Stimulated activated CD4-positive, alpha-beta T cell treated with anti-CD3 and anti-CD28 coated beads, Interleukin-1b, Interleukin-23, amount 100 ng/mL, for 24 hours (primary cell): ENCODE data around the gene RTN4RL2.
A peak's percentile ranks its signal among the peaks of the same experiment; 100 is the strongest.
"Not testable (repeated sequence)": the region's sequence is repeated elsewhere in the genome, so short reads cannot be mapped to it uniquely, and the experiment has no call there.

ENCODE experiments used
- DNase-seq, 4 experiments: peaks; one replicate each; pipeline ENCODE4 v3.0.0-alpha.2; 2020; ENCODE audit warnings: low read depth in 4 of 4, low spot score in 1 of 4

Gene RTN4RL2

DNA sequence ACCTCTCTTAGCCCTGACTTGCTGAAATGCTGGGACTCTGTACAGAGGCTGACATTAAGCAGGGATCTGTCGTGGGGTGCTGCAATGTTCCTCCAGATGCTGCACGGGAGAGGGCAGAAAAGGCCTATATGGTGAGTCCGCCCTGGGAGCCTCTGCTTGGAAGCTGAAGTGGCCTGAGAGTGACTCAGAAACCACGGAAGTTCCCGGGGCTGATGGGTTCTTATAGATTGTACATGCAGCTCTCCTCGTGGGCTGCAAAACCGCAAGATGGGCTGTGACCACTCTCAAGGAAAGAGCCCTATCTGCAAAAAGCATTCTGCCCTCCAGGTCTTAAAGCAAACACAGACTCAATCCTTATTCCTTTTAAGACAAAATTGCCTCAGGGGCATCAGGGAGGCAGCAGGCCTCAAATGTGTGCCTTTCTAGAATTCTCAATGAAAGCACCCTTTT lies 27.6 kb upstream of the RTN4RL2 start:
- no peak for DNase-seq

DNA sequence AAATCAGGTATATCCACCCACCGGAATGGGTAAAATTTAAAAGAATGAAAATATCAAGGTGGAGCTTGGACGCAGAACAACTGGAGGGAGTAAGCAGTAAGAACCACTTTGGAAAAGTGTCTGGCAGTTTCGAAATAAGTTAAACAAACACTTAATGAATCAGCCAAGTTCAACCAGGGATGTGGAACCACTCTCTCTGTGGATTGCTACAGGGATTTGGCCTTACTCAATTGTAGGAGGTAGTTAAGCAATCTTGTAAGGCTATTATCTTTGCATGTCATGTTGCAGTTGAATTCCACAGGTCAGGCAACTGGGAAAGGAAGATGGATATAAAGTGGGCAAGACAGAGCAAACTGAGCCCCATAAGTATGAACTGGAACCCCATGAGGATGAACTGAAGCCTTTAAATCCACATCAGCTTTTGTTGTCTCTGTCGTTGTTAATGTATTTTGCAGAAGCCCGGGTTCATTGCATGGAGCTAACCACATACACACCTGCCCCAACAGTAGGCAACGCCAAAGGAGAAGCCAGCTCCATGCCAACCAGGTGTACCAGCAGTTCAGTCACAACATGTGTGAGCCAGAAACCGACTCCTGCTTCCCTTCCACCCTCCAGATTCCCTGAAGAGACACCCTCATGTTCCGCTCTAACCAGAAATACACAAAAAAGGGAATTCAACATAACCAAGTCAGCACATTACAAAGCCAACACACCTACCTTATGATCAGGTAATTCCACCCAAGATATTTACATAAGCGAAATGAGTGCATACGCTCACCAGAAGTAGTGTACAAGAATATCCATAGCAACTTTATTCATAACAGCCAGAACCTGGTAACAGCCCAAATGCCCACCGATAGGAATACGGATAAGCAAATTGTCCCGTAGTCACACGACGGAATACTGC lies 25.4 kb upstream of the RTN4RL2 start:
- no peak for DNase-seq

DNA sequence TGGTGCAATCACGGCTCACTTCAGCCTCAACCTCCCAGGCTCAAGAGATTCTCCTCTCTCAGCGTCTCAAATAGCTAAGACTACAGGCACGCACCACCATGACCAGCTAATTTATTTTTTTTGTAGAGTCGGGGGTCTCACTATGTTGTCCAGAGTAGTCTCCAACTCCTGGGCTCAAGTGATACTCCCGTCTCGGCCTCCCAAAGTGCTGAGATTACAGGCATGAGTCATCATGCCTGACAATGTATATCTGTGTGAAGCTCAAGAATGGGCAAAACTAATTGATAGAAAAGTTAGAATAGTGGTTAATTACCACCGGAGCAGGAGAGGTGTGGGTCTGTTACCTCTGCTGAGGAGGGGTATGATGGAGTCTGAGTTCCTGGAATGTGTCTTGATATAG lies 24.3 kb upstream of the RTN4RL2 start:
- DNase-seq: no peak

DNA sequence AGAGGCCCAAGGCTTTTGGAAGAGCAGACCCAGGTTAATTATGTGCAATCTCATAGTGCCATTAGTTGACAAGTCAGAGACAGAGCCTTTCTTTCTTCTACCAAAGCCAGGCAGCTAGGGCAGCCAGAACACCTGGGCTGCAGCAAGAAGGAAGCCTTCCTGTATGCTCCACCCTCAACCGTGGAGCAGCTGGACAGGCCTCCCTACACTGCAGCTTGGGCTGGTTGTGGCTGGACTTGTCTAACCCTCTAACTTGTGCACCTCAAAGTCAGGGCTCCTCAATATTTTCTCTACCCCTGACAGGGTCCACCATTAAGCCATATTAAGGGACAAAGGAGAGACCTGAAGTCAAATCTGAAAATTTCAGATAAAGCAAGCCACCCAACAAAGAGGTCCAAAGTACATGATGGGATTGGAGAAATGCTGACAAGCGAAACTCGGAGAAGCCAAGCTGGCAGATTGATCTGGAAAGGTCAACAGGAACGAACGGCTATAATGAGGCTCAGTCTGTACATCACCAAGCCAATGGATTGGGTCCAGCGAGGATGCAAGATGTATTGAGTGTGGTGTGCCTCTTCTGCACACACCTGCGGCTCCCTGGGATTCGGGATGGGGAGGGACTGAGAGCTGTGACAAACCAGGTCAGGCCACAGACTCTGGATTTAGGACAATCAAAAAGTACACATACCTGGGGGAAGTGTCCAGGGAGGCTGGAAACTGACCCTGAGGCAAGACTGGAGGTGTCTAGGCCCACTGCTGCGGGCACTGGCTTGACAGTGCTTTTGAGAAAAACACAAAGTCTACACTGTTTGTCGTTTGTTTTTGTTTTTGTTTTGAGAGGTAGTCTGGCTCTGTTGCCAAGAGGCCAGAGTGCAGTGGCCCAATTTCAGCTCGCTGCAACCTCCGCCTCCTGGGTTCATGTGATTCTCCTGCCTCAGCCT lies 21.7 kb upstream of the RTN4RL2 start:
- DNase-seq: no peak

DNA sequence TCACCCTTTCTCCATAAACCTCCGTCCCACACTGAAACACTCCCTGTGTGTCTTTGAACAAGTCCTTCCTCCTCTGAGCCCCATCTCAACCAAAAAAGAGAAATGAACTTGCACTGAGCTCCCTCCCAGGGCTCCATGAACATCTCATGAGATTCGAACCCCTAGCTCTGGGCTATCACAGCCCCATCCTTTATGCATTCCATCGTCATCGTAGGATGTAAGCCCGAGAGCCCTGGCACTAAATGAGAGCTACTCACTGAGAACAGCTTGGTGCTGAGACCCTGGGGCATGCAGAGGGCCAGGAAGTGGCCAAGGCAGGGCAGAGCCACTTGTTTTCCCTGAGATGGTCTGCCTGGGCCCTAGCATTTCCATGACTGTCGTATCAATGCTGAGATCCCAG lies 20.5 kb upstream of the RTN4RL2 start:
- DNase-seq: no peak

DNA sequence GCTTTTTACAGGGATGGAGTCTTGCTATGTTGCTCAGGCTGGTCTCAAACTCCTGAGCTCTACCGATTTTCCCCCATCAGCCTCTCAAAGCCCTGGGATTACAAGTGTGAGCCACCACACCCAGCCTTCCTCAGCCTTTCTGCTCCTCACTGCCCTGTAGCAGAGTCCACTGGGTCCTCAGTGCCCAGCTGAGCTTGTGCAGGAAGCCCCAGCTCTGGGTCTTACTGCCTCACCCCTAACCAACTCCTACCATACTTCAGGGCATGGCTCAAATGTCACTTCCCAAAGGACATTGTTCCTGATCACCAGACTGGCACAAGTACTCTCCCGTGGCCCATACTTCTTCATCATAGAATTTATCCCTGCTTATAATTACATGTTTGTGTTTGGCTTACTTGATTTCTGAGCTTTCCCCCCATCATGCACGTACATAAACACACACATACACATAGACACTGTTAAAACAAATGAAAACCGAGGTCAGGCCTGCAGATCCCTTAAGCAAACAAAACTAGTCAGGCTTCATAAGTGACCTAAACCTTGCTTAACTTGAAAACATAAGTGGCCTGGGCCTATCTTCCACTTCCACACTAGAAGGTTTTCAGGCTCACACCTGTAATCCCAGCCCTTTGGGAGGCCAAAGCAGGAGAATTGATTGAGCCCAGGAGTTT lies 19.4 kb upstream of the RTN4RL2 start:
- no peak for DNase-seq

DNA sequence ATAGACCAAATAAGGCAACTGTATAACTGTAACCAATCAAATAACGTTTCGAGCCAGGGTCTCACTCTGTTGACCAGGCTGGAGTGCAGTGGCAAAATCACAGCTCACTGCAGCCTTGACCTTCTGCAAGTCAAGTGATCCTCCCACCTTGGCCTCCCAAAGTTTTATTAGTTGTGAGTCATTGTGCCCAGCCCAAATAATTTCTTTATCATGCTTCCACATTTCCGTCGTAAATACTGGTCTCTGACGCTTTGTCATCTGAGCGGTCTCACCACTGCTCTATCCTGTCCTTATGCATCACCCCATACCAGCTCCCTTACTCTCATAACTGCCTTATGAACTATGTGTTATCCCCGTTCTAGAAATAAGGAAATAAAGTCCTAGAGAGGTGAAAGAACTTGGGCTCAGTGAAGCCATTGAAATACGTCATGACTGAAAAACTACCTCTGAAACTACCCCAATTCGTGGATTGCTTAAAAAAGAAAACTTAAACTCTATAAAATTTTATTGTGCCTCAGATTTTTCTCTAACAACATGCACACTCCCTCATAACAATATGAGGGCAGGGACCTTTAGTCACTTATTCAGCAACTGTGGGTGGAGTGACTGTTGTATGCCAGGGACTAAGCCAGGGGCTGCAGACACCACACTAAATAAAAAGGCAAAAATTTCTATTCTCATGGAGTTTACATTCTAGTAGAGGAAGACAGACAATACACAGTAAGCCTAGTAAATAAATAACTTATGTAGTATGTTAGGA lies 15.8 kb upstream of the RTN4RL2 start:
- DNase-seq: no peak

DNA sequence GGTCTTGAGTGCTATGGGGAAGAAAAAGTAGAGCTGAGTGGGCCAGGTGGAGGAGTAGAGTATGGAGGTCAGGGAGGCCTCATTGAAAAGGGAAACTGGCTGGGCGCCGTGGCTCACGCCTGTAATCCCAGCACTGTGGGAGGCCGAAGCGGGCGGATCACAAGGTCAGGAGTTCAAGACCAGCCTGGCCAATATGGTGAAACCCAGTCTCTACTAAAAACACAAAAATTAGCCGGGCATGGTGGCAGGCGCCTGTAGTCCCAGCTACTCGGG lies 15.3 kb upstream of the RTN4RL2 start:
- DNase-seq: not testable (repeated sequence)

DNA sequence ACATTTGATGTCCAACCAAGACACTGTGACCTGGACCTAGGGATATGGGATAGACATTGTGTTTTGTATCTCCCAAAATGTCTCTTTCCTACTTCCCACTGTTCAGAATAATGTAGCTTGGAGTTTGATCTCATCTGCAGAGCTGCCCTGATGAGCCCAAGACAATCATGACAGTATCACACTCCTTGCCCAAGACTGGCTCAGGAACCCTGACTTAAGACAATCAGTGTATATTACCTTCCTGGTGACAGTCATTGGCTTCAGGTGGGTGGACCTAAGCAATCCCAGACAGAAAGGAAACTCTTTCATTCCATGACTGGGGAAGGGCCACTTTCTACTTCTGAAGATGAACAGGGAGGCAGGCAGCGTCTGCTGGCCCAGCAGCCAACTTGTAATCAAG lies 14.3 kb upstream of the RTN4RL2 start:
- no peak for DNase-seq

DNA sequence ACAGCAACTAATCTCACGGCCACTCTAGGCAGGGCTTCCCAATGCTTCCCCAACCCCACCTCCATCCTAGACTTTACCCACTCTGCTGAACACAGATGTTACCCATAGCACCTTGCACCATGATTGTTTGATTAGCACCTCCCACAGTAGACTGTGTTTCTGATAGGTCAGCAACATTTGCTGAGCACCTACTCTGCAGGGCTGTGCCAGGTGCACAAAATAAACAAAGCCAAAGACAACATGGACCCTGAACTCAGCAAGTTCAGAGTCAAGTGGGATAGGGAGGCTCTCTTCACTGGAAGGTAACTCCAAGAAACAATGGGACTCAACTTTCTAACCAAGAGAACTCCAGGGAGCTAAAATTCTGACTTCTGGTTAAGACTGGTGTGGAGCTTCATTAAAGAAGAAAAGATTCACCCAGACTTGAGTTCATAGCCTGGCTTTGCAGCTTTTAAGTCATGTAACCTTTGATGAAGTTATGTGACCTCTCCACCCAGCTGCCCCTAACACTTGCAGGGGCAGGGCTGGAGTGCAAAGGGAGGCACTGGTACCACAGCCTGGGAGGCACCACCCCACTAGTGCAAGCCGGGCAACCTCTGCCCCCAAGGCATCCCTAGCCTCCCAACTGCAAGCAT lies 6.7 kb upstream of the RTN4RL2 start:
- no peak for DNase-seq

DNA sequence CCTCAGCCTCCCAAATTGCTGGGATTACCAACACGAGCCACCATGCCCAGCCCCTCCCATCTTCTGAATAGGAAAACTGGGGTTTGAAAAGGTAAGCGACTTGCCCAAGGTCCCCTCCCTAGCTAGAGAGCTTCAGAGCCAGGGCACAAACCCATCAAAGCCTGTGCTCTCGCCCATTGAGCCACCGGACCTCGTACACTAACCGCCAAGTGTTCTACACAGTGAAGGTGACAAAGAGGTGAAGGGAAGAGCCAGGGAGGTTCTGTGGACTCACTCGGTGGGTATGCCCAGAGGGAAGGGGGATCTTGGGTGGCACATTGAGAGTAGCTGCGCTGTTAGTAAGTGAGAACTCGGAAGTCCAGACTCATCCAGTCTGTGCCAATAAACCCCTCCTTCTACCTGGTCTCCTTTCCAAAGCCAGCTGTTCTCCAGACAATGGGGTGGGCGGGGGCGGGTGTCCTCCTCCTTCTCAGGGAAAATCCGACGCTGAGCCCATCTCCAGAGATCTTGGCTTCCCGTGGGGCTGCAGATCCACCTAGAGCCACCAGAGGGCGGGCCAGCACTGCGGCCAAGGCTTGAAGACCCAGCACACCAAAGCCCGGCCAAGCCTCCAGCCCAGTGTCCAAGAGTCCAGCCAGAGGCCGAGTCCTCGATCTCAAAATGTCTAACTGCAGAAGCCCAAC lies 3.2 kb upstream of the RTN4RL2 start:
- peak in 3 of 4 experiments; percentile 52 to 70 (median 61) for DNase-seq

DNA sequence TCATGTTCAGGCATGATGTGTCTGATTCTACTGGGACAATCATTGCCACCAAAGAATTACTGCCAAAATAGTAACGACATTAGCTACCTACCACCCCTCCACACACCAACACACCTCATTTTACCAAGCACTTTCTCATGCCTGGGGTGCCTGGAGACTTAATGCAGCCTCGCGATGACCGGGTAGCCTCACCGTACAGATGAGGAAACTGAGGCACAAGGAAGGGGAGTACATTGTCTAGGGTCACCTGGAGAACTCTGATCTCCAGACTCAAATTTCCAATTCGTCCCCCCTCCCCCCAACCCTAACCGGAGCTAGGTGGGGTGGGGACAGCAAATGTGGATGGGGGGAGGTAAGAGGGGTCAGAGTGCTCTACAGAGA lies 2.7 kb upstream of the RTN4RL2 start:
- DNase-seq: no peak

DNA sequence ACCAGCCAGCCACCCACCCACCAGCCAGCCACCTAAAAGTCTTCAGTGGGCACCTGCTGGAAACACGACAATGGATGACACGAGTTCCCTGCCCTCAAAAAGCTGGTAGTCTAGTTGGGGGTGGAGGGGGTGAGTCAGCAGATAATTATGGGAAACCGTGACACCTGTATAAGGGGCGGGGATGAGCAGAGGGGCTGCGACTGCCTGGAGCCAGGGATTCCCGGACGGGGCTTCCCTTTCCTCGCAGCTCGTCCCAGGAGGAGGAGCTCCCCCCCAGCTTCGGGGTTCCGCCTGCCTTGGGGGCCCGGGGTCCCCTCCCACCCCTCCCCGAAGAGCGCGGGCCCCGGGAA lies 2.3 kb upstream of the RTN4RL2 start:
- DNase-seq: peak in 1 of 4 experiments; percentile 8

DNA sequence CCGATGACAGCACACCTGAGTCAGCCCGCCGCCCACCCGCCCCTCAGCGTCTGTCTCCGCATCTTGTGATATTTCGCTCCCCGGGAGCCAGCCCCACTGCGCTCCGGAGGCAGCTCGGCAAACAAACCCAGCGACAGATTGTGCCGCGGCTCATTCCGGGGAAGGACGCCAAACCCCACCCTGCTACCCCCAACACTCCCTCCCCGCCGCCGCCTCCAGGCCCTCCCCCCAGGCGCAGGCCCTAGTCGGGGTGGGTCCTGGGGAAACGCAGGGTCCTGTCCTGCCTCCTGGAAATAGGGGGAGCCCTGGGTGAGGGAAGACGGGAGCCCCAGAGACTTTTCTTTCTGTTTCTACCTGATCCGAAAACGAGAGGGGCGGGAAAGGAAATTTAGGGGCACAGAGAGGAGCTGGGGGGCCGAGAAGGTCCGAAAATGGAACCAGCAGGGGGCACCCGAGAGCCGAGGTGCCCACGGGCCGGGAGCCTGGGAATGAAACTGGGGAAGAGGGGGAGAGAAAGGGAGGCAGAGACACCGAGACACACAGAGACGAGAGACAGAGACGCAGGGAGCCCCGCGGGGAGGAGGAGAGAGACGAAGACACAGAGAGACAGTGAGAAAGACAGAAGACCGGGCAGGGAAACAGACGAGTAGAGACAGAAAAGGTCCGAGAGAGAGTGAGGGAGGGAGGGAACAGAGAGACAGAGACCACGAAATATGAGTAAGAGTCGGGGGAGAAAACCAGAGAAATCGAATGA lies 1.7 kb upstream of the RTN4RL2 start:
- peak in 1 of 4 experiments; percentile 26 for DNase-seq

DNA sequence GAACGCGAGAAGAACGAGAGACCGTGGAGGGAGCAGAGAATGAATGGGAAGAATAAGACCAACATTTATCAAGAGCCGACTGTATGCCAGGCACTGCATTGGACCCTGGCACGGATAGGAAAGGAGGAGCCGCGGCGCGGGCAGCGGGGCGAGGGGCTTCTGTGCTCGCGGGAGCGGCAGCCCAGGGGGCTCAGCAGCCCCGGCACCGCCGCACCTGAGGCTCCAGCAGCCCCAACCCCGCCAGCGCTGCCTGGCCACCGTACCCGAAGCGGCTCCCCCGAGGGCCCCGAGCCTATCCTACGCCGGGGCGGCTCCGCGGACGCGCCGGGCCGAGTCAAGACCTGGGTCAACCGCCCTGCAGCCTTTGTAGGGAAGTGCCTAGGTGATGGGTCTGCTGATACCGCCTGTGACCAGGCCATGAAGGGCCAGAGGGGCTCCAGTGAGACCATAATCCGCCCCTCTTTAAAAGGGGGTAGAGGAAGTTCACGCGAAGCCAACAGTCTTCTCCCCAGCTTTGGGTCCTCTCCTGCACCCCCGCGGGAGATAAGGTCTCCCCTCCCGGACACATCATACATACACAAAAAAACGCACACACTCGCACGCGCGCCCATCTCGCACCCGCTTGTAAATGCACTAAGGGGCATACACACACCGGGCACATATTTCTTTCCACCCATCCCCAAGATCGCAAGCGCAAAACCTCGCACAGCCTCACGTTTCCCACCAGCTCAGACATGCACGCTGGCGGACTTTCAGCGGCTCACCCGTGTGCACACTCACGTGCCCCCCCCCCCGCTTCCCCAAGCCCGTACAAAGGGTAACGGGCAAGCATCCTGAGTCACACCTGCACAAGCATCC lies 935 bp upstream of the RTN4RL2 start:
- peak in 1 of 4 experiments; percentile 13 for DNase-seq

DNA sequence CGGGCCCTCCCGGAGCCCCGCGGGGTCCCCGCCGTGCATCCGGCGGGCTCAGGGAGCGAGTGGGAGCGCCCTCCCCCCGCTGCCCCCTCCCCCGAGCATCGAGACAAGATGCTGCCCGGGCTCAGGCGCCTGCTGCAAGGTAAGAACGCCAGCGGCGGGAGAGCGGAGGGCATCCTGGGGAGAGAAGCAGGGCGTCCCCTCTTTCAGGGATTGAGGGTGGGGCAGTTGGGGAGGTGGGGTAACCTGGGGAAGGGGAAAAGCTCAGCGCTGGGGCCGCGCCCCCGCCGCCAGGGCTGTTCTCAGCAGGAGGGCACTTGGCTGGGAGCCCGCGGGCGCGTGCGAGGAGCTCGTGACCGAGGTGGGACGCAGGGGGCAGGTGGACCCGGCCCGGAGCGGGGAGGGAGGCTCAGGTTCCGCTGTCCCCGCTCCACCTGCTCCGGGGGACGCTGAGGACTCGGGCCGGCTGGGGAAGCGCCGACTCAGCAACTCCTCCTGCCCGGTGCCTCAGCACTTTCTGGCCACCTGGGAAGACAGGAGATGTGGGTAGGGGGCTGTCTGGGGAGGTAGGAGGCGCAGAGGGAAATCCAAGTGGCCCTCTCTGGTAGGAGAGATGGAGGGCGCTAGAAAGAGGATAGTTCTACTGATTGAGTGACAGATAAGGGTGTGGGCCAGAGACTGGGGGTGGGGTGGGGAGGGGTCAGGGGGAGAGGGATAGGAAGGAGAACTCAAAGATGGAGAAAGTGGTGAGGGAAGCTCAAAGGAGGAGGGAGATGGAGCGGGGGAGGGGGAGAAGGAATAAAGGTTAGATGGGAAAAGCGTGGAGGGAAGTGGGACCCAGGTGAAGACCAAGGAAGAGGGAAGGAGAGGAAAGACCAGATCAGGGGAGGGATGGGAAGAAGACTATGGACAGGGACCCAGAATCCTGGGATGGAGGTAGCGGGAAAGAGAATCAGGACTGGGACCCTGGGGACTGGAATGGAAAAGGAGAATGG lies 726 bp downstream of the RTN4RL2 start:
- DNase-seq: no peak
